T-helper 1 cell treated with Interleukin-12 subunit alpha and Interleukin-12 subunit beta and Interleukin-4 antibody, amounts not matched to agents 30 μg/mL and 1 μg/mL, for 36 hours (primary cell): ENCODE measurements around the gene RASL10B.
A peak's percentile ranks its signal among the peaks of the same experiment; 100 is the strongest.
"Not testable (repeated sequence)": the region's sequence is repeated elsewhere in the genome, so short reads cannot be mapped to it uniquely, and the experiment has no call there.

Experiments
- H3K27ac Mint-ChIP-seq: one replicate; pipeline ENCODE4 v1.8.0; 2021; ENCODE audit warnings: mild to moderate bottlenecking, mixed read lengths
- H3K27me3 Mint-ChIP-seq: one replicate; pipeline ENCODE4 v1.8.0; 2021; ENCODE audit warnings: low read depth, mixed read lengths
- H3K36me3 Mint-ChIP-seq: one replicate; pipeline ENCODE4 v1.8.0; 2021; ENCODE audit warnings: low read depth, mixed read lengths
- H3K4me1 Mint-ChIP-seq: one replicate; pipeline ENCODE4 v1.8.0; 2021; ENCODE audit warnings: low read depth, mixed read lengths
- H3K4me3 Mint-ChIP-seq: one replicate; pipeline ENCODE4 v1.8.0; 2021; ENCODE audit warnings: mild to moderate bottlenecking, moderate library complexity, mixed read lengths
- H3K9me3 Mint-ChIP-seq: one replicate; pipeline ENCODE4 v1.8.0; 2021; ENCODE audit warnings: mixed read lengths

The RASL10B gene, protein sequence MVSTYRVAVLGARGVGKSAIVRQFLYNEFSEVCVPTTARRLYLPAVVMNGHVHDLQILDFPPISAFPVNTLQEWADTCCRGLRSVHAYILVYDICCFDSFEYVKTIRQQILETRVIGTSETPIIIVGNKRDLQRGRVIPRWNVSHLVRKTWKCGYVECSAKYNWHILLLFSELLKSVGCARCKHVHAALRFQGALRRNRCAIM

GRCh38 chr17:35731239-35731916 lies at the start of gene RASL10B:
Gene RASL10B (plus strand): TSS chr17:35731639. CDS start chr17:35735185, 3,546 bp downstream.
- Mint-ChIP-seq H3K27me3 (peaks cover 26% of the 10 kb centered on the region), H3K4me3 (peak within 1 kb of the TSS; percentile 40), H3K36me3 (peaks cover 15% of the 10 kb centered on the region), H3K9me3 (no peaks in the 10 kb centered on the region), H3K27ac (no peak within 1 kb of the TSS), H3K4me1 (peaks cover 10% of the 10 kb centered on the region)

GRCh38 chr17:35683591-35683990 lies 47.8 kb upstream of the RASL10B start:
- Mint-ChIP-seq H3K27ac (no peak overlapping the region), H3K4me1 (peaks cover 12% of the 10 kb centered on the region), H3K4me3 (no peak overlapping the region), H3K9me3 (no peaks in the 10 kb centered on the region), H3K36me3 (peaks cover 28% of the 10 kb centered on the region), H3K27me3 (no peaks in the 10 kb centered on the region)

DNA sequence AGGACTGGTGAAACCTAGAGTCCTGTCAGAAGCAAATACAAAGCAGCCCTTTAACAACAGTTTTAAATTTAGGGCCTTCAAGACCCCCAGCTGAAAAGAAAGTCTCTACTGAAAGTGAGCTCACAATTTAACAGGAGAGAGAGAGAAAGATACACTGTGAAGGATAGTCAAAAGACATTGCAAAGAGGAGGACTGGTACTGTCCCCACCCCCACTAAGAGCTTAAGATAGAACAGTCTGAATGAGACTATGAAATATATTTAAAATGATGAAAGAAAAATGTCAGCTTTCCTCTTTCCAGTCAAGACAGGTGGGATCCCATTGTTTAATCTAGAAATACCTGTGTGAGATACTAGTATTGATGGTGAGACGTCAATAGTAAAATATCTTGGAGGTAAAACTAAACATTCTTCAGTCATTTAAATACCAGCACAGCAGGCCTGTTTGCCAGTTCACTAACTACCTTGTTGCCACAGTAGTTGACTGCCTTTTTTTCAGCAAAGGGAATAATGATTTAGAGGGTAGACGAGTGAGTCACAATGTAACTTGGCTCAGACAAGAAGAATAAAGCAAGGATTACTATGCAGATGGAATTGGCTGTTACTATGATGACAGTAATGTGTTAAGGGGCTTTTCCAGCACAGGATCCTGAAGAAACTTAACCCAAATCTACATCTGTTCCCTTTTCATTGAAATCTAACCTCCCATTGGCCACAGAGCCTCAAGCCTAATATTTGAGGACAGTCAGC lies 47.2 kb upstream of the RASL10B start:
- no peaks in the 10 kb centered on the region for H3K27me3 Mint-ChIP-seq
- H3K36me3 Mint-ChIP-seq = peaks cover 25% of the 10 kb centered on the region
- H3K9me3 Mint-ChIP-seq = no peaks in the 10 kb centered on the region
- peaks cover 5% of the 10 kb centered on the region for H3K4me1 Mint-ChIP-seq
- no peak overlapping the region for H3K4me3 Mint-ChIP-seq
- no peak overlapping the region for H3K27ac Mint-ChIP-seq

DNA sequence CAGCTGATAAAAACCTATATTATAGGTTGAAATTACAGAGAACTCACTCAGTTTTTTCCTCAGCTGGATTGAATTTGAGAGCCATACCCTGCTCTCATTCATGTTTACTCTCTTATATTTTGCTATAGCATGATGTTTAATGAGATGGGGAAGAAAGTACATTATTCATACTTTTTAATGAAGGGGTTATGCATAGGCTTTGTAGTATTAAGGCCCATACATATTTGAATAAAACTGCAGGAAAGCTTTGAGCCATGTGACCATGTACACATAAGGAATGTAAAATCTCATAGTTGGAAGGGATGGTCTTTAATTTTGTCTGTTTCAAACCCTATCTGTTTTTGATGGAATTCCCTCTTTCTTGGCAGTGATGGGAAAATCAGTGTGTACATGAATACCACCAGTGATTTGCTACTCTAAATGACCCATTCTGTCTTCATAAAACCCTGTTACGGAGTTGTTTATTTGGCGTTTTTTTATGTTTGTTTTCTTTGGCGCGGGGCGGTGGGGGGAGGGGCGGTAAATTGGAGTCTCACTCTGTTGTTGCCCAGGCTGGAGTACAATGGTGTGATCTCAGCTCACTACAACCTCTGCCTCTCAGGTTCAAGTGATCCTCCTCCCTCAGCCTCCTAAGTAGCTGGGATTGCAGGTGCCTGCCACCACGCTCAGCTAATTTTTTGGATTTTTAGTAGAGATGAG lies 38.8 kb upstream of the RASL10B start:
- Mint-ChIP-seq H3K36me3 (peaks cover 27% of the 10 kb centered on the region), H3K9me3 (peaks cover 5% of the 10 kb centered on the region), H3K4me3 (no peak overlapping the region), H3K27ac (no peak overlapping the region), H3K27me3 (no peaks in the 10 kb centered on the region), H3K4me1 (peaks cover 2% of the 10 kb centered on the region)

- Mint-ChIP-seq H3K4me3 (no peak overlapping the region), H3K9me3 (peaks cover 5% of the 10 kb centered on the region), H3K27ac (no peak overlapping the region), H3K27me3 (no peaks in the 10 kb centered on the region), H3K4me1 (peaks cover 2% of the 10 kb centered on the region), H3K36me3 (peaks cover 20% of the 10 kb centered on the region)
Observed at GRCh38 chr17:35693662-35694061, 37.8 kb upstream of the RASL10B start.

DNA sequence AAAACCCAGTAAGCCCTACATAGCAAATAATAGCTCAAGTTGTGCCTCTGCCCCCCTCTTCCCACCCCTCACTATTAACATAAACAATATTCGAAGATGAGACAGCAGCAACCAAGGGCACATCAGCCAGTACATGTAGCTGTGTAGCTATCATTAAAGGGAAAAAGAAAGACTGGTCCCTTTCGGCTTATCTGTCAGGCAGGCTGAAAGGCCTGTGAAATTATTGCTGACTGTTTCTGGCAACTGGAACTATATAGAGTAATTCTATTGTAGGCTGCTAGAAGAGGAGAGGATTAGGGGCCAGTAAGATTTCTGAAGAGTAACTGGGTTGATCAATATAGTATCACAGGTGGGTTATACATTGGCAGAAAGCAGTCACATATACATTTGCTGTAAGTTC lies 36.5 kb upstream of the RASL10B start:
- Mint-ChIP-seq H3K4me1 (peaks cover 2% of the 10 kb centered on the region), H3K9me3 (peaks cover 2% of the 10 kb centered on the region)

DNA sequence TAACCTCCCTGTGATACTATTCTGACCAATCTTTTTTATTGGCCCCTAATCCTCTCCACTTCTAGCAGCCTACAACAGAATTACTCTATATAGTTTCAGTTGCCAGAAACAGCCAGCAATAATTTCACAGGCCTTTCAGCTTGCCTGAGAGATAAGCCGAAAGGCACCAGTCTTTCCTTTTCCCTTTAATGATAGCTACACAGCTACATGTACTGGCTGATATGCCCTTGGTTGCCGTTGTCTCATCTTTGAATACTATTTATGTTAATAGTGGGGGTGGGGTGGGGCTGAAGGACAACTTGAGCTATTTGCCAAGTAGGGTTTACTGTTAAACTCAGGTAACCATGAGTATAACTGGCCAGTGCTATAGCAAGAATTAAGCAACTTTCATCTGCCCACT lies 35.8 kb upstream of the RASL10B start:
- Mint-ChIP-seq H3K4me1 (peaks cover 2% of the 10 kb centered on the region), H3K9me3 (no peaks in the 10 kb centered on the region), H3K27ac (no peak overlapping the region), H3K27me3 (no peaks in the 10 kb centered on the region), H3K36me3 (peaks cover 14% of the 10 kb centered on the region), H3K4me3 (no peak overlapping the region)

More for the DNA sequence above, 36.5 kb upstream of the RASL10B start:
- Mint-ChIP-seq H3K36me3 (peaks cover 18% of the 10 kb centered on the region), H3K27ac (no peak overlapping the region), H3K27me3 (no peaks in the 10 kb centered on the region), H3K4me3 (no peak overlapping the region)

GRCh38 chr17:35698800-35699199 lies 32.6 kb upstream of the RASL10B start:
- Mint-ChIP-seq H3K9me3 (peaks cover 6% of the 10 kb centered on the region), H3K36me3 (peaks cover 17% of the 10 kb centered on the region), H3K4me3 (no peak overlapping the region), H3K27ac (no peak overlapping the region), H3K4me1 (peaks cover 2% of the 10 kb centered on the region), H3K27me3 (no peaks in the 10 kb centered on the region)

- Mint-ChIP-seq H3K36me3 (peaks cover 17% of the 10 kb centered on the region), H3K27ac (no peak overlapping the region), H3K9me3 (peaks cover 6% of the 10 kb centered on the region), H3K4me1 (peaks cover 8% of the 10 kb centered on the region), H3K27me3 (no peaks in the 10 kb centered on the region), H3K4me3 (no peak overlapping the region)
Observed at GRCh38 chr17:35700150-35700549, 31.3 kb upstream of the RASL10B start.

DNA sequence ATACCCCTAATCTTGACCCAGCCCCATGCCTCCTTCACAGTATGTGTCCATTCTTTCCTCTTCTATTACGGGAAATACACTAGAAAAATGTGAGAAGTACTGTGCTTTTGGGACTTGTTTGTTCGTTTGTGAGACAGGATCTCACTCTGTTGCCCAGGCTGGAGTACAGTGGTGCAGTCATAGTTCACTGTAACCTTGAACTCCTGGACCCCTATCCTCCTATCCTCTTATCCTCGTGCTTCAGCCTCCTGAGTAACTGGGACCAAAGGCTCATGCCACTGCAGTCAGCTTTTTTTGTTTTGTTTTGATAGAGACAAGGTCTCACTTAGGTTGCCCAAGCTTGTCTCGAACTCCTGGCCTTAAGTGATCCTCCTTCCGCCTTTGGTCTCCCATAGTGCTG lies 29.9 kb upstream of the RASL10B start:
- Mint-ChIP-seq H3K4me1 (peaks cover 10% of the 10 kb centered on the region), H3K27me3 (no peaks in the 10 kb centered on the region), H3K36me3 (peaks cover 15% of the 10 kb centered on the region), H3K4me3 (no peak overlapping the region), H3K9me3 (peaks cover 6% of the 10 kb centered on the region), H3K27ac (no peak overlapping the region)

DNA sequence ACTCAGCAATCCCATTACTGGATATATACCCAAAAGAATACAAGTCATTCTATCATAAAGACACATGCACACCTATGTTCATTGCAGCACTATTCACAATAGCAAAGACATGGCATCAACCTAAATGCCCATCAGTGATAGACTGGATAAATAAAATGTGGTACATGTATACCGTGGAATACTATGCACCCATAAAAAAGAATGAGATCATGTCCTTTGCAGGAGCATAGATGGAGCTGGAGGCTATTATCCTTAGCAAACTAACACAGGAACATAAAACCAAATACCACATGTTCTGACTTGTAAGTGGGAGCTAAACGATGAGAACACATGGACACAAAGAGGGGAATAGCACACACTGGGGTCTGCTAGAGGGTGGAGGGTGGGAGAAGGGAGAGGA lies 28.1 kb upstream of the RASL10B start:
- peaks cover 15% of the 10 kb centered on the region for H3K36me3 Mint-ChIP-seq
- not testable (repeated sequence) for H3K27ac Mint-ChIP-seq, H3K9me3 Mint-ChIP-seq, H3K27me3 Mint-ChIP-seq, H3K4me3 Mint-ChIP-seq
- H3K4me1 Mint-ChIP-seq = peaks cover 11% of the 10 kb centered on the region

DNA sequence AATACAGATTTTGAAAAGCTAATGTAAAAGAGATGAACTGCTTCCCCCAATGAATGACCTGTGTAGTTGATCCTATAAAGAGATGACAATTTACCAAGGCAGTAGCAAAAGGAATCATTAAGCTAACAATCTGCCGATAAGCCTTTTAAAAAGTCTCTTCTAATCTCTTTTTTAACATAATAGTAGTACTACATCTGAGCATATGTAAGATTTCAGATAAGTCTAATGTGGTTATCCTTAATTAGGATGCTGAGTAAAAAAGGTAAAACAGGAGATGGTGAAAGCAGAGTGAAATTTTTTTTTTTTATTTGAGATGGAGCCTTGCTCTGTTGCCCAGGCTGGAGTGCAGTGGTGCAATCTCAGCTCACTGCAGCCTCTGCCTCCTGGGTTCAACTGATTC lies 26.2 kb upstream of the RASL10B start:
- peaks cover 6% of the 10 kb centered on the region for H3K9me3 Mint-ChIP-seq
- no peak overlapping the region for H3K27ac Mint-ChIP-seq

DNA sequence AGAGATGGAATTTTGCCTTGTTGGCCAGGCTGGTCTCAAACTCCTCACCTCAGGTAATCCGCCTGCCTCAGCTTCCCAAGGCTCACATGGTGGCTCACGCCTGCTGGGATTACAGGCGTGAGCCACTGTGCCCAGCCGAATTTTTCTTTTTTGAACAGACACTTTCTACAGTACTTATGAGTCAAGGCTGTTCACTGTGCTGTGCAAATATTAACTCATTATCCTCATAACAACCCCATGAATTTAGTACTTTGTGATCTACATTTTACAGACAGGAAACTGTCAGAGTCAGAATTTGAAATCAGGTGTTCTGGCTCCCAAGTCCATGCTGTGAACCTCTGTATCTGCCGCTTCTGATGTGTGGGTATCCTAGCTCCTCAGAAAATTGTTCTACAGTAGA lies 25.7 kb upstream of the RASL10B start:
- H3K36me3 Mint-ChIP-seq = peaks cover 17% of the 10 kb centered on the region
- H3K27me3 Mint-ChIP-seq = no peaks in the 10 kb centered on the region
- H3K27ac Mint-ChIP-seq = no peak overlapping the region
- H3K4me1 Mint-ChIP-seq = peaks cover 13% of the 10 kb centered on the region
- no peak overlapping the region for H3K4me3 Mint-ChIP-seq
- peaks cover 6% of the 10 kb centered on the region for H3K9me3 Mint-ChIP-seq

More for the DNA sequence above, 26.2 kb upstream of the RASL10B start:
- Mint-ChIP-seq H3K27me3 (no peaks in the 10 kb centered on the region), H3K4me3 (no peak overlapping the region), H3K36me3 (peaks cover 13% of the 10 kb centered on the region), H3K4me1 (peaks cover 13% of the 10 kb centered on the region)

GRCh38 chr17:35708149-35708548 lies 23.3 kb upstream of the RASL10B start:
- H3K4me1 Mint-ChIP-seq = peaks cover 15% of the 10 kb centered on the region
- H3K9me3 Mint-ChIP-seq = no peaks in the 10 kb centered on the region
- no peak overlapping the region for H3K4me3 Mint-ChIP-seq
- no peak overlapping the region for H3K27ac Mint-ChIP-seq
- no peaks in the 10 kb centered on the region for H3K27me3 Mint-ChIP-seq
- peaks cover 12% of the 10 kb centered on the region for H3K36me3 Mint-ChIP-seq
